Measurements from ENCODE around the gene TAPT1.

- TF ChIP-seq, protein P1, sequence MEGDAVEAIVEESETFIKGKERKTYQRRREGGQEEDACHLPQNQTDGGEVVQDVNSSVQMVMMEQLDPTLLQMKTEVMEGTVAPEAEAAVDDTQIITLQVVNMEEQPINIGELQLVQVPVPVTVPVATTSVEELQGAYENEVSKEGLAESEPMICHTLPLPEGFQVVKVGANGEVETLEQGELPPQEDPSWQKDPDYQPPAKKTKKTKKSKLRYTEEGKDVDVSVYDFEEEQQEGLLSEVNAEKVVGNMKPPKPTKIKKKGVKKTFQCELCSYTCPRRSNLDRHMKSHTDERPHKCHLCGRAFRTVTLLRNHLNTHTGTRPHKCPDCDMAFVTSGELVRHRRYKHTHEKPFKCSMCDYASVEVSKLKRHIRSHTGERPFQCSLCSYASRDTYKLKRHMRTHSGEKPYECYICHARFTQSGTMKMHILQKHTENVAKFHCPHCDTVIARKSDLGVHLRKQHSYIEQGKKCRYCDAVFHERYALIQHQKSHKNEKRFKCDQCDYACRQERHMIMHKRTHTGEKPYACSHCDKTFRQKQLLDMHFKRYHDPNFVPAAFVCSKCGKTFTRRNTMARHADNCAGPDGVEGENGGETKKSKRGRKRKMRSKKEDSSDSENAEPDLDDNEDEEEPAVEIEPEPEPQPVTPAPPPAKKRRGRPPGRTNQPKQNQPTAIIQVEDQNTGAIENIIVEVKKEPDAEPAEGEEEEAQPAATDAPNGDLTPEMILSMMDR (conservative IDR thresholded peaks at IDR 0.05; ENCODE audit: low read length) = no peak
- TF ChIP-seq EZH2phosphoT487 (IDR thresholded peaks at IDR 0.05; ENCODE audit: borderline replicate concordance) = no peak
Observed at GRCh38 chr4:16233569-16234177, 7.4 kb upstream of the TAPT1 start.

Measured in Loucy (cell line).